IMR-90 (cell line): ENCODE measurements around the gene RNF123. TPM values are rescaled to one million over a fixed set of nuclear protein-coding genes. Genes with fewer than 3 reads are reported as not detected.
"Not testable (repeated sequence)": the region's sequence is repeated elsewhere in the genome, so short reads cannot be mapped to it uniquely, and the experiment has no call there.

Source experiments
- ATAC-seq: fragments of 200-7000 bp; cut with Tn5 transposase; 2 replicates; pipeline ENCODE4 v1.9.1; 2020; ENCODE audit warnings: low read depth, mild to moderate bottlenecking, moderate library complexity
- BruUV-seq: library from RNA; stranded (reverse); fragments of 400-500 nt; replicated peaks from 2 replicates; lab custom pipeline; 2021; lab: Mats Ljungman, UMichigan
- CTCF ChIA-PET: fragments of 300-600 bp; formaldehyde crosslinking; extraction: SDS; loops from one replicate; lab custom pipeline; 2021; ENCODE audit warnings: antibody characterized with exemption; lab: Yijun Ruan, JAX
- POLR2A ChIA-PET: fragments of 300-600 bp; sonication (Branson Sonifier 250); formaldehyde crosslinking; loops from one replicate; lab custom pipeline; 2022; ENCODE audit warnings: antibody characterized with exemption; ENCODE audit not compliant: unreplicated experiment; lab: Charles Lee
- DNase-seq: peaks from one replicate; pipeline ENCODE4 v3.0.0; 2013
- H2AFZ ChIP-seq: replicated peaks from 2 replicates; pipeline ENCODE3; 2013; ENCODE audit warnings: low read length, mild to moderate bottlenecking; ENCODE audit not compliant: poor library complexity
- H2AK5ac ChIP-seq: 2 replicates; pipeline ENCODE4 v1.6.1; 2013; ENCODE audit warnings: low read depth, low read length, inconsistent platforms
- H2AK9ac ChIP-seq: replicated peaks from 2 replicates; pipeline ENCODE3; 2013; ENCODE audit warnings: mild to moderate bottlenecking, low read depth, low read length, moderate library complexity; ENCODE audit not compliant: poor library complexity
- H2BK120ac ChIP-seq: 2 replicates; pipeline ENCODE4 v1.6.1; 2013; ENCODE audit warnings: low read depth, low read length, inconsistent platforms
- H2BK15ac ChIP-seq: 3 replicates; pipeline ENCODE4 v1.6.1; 2013; ENCODE audit warnings: low read depth, low read length, inconsistent platforms
- H2BK20ac ChIP-seq: 2 replicates; pipeline ENCODE4 v1.6.1; 2013; ENCODE audit warnings: low read depth, mild to moderate bottlenecking, inconsistent platforms, low read length, moderate library complexity
- H2BK5ac ChIP-seq: 2 replicates; pipeline ENCODE4 v1.6.1; 2013; ENCODE audit warnings: mild to moderate bottlenecking, low read depth, low read length, inconsistent platforms; ENCODE audit not compliant: poor library complexity, severe bottlenecking
- H3K14ac ChIP-seq: replicated peaks from 2 replicates; pipeline ENCODE4 v1.6.1; 2013; ENCODE audit warnings: low read depth, low read length, inconsistent platforms
- H3K18ac ChIP-seq: 2 replicates; pipeline ENCODE4 v1.6.1; 2013; ENCODE audit warnings: low read depth, low read length, control low read depth
- H3K23ac ChIP-seq: 2 replicates; pipeline ENCODE4 v1.6.1; 2013; ENCODE audit warnings: low read depth, low read length, inconsistent platforms
- H3K27ac ChIP-seq: 2 replicates; pipeline ENCODE4 v1.5.1; 2013; ENCODE audit warnings: mild to moderate bottlenecking, control low read depth, low read length; ENCODE audit not compliant: insufficient read depth
- H3K27me3 ChIP-seq: 2 replicates; pipeline ENCODE4 v1.6.1; 2013; ENCODE audit warnings: low read length; ENCODE audit not compliant: control insufficient read depth, insufficient read depth
- H3K36me3 ChIP-seq: 2 replicates; pipeline ENCODE4 v1.6.1; 2013; ENCODE audit warnings: low read length, mixed read lengths; ENCODE audit not compliant: control insufficient read depth, insufficient read depth
- H3K4ac ChIP-seq: 2 replicates; pipeline ENCODE4 v1.6.1; 2013; ENCODE audit warnings: low read depth, low read length, inconsistent platforms
- H3K4me1 ChIP-seq: 2 replicates; pipeline ENCODE4 v1.6.1; 2013; ENCODE audit warnings: low read length, mixed read lengths; ENCODE audit not compliant: control insufficient read depth, insufficient read depth
- H3K4me2 ChIP-seq: 2 replicates; pipeline ENCODE4 v1.6.1; 2013; ENCODE audit warnings: low read depth, mild to moderate bottlenecking, control low read depth, low read length, moderate library complexity
- H3K4me3 ChIP-seq: 2 replicates; pipeline ENCODE4 v1.5.1; 2013; ENCODE audit warnings: low read depth, mild to moderate bottlenecking, control low read depth, low read length, moderate library complexity; ENCODE audit not compliant: insufficient read depth
- H3K56ac ChIP-seq: 2 replicates; pipeline ENCODE4 v1.6.1; 2013; ENCODE audit warnings: low read length, inconsistent platforms; ENCODE audit not compliant: insufficient read depth; ENCODE audit errors: extremely low read depth
- H3K79me1 ChIP-seq, 2 experiments: 2 replicates each; pipeline ENCODE4 v1.6.1; 2013; ENCODE audit warnings: low read length in 2 of 2, inconsistent platforms in 1 of 2, low read depth in 1 of 2
- H3K9ac ChIP-seq: 2 replicates; pipeline ENCODE4 v1.6.1; 2013; ENCODE audit warnings: low read depth, low read length, control low read depth
- H3K9me1 ChIP-seq: 2 replicates; pipeline ENCODE4 v1.6.1; 2013; ENCODE audit warnings: low read length, inconsistent platforms; ENCODE audit not compliant: insufficient read depth
- H3K9me3 ChIP-seq: 2 replicates; pipeline ENCODE4 v1.6.1; 2013; ENCODE audit warnings: low read length; ENCODE audit not compliant: control insufficient read depth, insufficient read depth
- H4K20me1 ChIP-seq: 2 replicates; pipeline ENCODE4 v1.6.1; 2013; ENCODE audit warnings: low read length, inconsistent platforms; ENCODE audit not compliant: insufficient read depth
- H4K5ac ChIP-seq: 2 replicates; pipeline ENCODE4 v1.6.1; 2013; ENCODE audit warnings: mild to moderate bottlenecking, low read depth, low read length, control low read depth
- H4K8ac ChIP-seq, 2 experiments: 2 replicates each; pipeline ENCODE4 v1.6.1; 2013; ENCODE audit warnings: low read depth in 2 of 2, low read length in 2 of 2, control low read depth in 1 of 2, inconsistent platforms in 1 of 2
- H4K91ac ChIP-seq: 2 replicates; pipeline ENCODE4 v1.6.1; 2013; ENCODE audit warnings: low read depth, low read length, inconsistent platforms; ENCODE audit not compliant: insufficient read depth
- WGBS, 2 experiments: methylation state at CpG; one replicate each; pipeline versions ENCODE4 v1.1.5 to v1.1.7; 2013; ENCODE audit warnings: missing lambda C conversion rate in 2 of 2; ENCODE audit not compliant: insufficient read length in 1 of 2; ENCODE audit errors: extremely low coverage in 2 of 2; 5-methylcytosine and 5-hydroxymethylcytosine counted together
- dilution Hi-C: fragments of 300-500 bp; cut with HindIII; formaldehyde crosslinking; loops from one replicate; pipeline ENCODE4 v1.14.3; 2018; ENCODE audit warnings: low sequenced_read_pairs; ENCODE audit not compliant: unreplicated experiment
- in situ Hi-C: fragments of 300-500 bp; cut with MboI; formaldehyde crosslinking; loops from 3 replicates; pipeline ENCODE4 v1.14.3; 2019; ENCODE audit warnings: low sequenced_read_pairs, inconsistent platforms, mixed read lengths
- intact Hi-C: fragments of 100-400 bp; cut with micrococcal nuclease; formaldehyde crosslinking; loops from 2 replicates; pipeline ENCODE4 v1.10.0; 2022
- polyA plus RNA-seq, 3 experiments: library from polyadenylated mRNA; depleted of rRNA; stranded (reverse); fragments of >200 nt; gene quantifications; 2 replicates each; pipeline ENCODE4 v1.2.3, GENCODE V29; 2012; ENCODE audit warnings: low replicate concordance in 1 of 3
- total RNA-seq: library from RNA; depleted of rRNA; stranded (reverse); fragments of >200 nt; gene quantifications from 2 replicates; pipeline ENCODE4 v1.2.3, GENCODE V29; 2012

RNF123 gene
- total and polyA plus RNA-seq, 2 of the 4 experiments (the other 2 are of a cell fraction) = 13.4 to 37.7 TPM

DNA sequence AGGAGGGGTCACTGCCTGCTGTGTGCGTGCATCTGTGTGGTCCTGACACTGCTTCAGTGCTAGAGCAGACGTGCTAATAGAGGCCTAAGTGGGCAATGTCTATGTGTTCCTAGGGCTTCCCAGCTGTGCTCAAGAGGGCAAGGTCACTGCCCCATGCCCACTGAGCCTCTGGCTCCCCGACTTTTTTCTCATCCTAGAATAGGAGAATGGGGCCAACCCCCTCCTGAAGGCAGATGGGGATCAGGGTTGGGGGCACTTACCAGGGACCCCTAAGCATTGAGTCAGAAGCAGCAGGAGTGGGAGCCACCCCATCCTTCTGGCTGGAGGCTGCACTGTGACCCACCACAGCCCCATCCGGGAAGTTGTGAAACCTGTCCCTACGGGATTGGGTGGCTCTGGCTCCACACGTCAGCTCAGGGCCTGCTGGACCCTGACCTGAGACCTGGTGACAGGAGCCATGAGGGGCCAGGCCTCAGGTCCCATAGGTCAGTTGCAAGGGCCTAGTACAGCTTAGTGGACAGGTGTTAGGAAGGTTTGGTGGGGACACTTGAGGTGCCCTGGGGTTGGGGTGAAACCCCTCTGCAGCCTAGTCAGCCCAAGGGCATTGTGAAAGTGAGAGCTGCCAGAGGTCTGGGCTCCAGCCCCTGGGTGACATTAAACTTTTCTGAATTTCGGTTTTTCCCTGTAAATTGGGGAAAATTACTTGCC lies 865 bp upstream of the RNF123 start:
- intact Hi-C loops, H2BK120ac ChIP-seq, ATAC-seq, H2BK20ac ChIP-seq, POLR2A ChIA-PET, H3K27me3 ChIP-seq, H3K56ac ChIP-seq, H3K27ac ChIP-seq, H2BK15ac ChIP-seq, H3K23ac ChIP-seq, H3K9me3 ChIP-seq, H2AFZ ChIP-seq, H3K4me1 ChIP-seq, BruUV-seq, H3K14ac ChIP-seq, H3K36me3 ChIP-seq, H3K9me1 ChIP-seq, in situ Hi-C loops, H2AK5ac ChIP-seq, H2BK5ac ChIP-seq, CTCF ChIA-PET, H3K18ac ChIP-seq, dilution Hi-C loops, H4K20me1 ChIP-seq, DNase-seq, H3K4me3 ChIP-seq, H4K91ac ChIP-seq: not testable (repeated sequence)
- WGBS, 2 experiments = 100% methylated on average over 1 of the region's 7 CpGs; no CpG with 5 or more reads in 1 of the 2 experiments
- peak overlapping the region; percentile 77; the same call in 1 of the 2 replicates for H3K4me2 ChIP-seq
- H3K4ac ChIP-seq = peak overlapping the region; percentile 89
- peak overlapping the region; percentile 92 for H4K5ac ChIP-seq
- H2AK9ac ChIP-seq = peak overlapping the region; percentile 42
- 0 out of 2 replicates have a peak overlapping the region, but pooled peaks have one; percentile 89 for H3K9ac ChIP-seq
- H3K79me1 ChIP-seq = peaks cover 0 to 24% of the 10 kb centered on the region in 2 experiments; a peak in 2 of 4 replicates
- H4K8ac ChIP-seq = peak overlapping the region; percentile 96 to 98

DNA sequence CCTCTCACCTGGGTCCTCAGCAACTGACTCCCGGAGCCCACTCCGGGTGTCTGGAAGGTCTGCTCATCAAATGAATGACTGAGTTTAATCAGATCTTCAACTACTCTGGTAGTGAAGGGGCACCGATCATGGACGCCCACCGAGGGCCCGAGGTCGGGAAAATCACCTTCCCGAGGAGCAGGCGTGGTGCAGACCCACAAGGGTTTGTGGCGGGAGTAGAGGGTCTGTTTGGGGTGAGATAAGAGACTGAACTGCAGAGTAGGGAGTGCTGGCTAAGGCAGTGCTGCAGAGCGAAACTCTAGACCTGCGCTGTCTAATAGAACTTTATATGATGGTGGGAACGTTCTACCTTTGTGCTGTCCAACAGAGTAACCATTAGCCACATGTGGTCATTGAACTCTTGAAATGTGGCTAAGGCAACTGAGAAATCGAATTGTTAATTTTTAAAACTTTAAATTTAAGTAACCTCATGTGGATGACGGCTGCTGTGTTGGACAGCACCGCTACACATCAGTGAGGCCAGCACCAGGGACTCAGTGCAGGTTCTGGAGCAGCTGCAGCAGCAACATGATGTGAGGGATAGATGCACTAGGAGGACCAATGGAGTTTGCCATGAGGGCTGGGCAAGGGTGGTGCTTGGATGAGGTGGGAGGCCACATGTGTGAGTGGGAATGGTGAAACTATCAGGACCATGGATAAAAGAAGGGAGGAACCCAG lies 709 bp downstream of the RNF123 start:
- intact Hi-C loops, DNase-seq, H3K9me1 ChIP-seq: not testable (repeated sequence)

More for the DNA sequence above, 709 bp downstream of the RNF123 start:
- H3K18ac ChIP-seq, H2AK9ac ChIP-seq, H3K4ac ChIP-seq, CTCF ChIA-PET, H3K56ac ChIP-seq, H3K36me3 ChIP-seq, H4K91ac ChIP-seq, H2BK120ac ChIP-seq, H3K4me1 ChIP-seq, H4K5ac ChIP-seq, ATAC-seq, BruUV-seq, H3K27me3 ChIP-seq, H2BK5ac ChIP-seq, dilution Hi-C loops, in situ Hi-C loops, POLR2A ChIA-PET, H3K14ac ChIP-seq, H2BK15ac ChIP-seq, H3K9me3 ChIP-seq, H4K20me1 ChIP-seq, H2BK20ac ChIP-seq: not testable (repeated sequence)
- H3K4me2 ChIP-seq = peak overlapping the region; percentile 80
- H3K4me3 ChIP-seq = peak overlapping the region; percentile 79
- H3K79me1 ChIP-seq = peaks cover 6 to 36% of the 10 kb centered on the region in 2 experiments
- peak overlapping the region; percentile 67; the same call in 1 of the 2 replicates for H3K23ac ChIP-seq
- peak overlapping the region; percentile 93 for H2AFZ ChIP-seq
- peak overlapping the region; percentile 76; the same call in 1 of the 2 replicates for H3K27ac ChIP-seq
- 10% methylated on average over 7 of the region's 16 CpGs; no CpG with 5 or more reads in 1 of the 2 experiments for WGBS, 2 experiments
- peak overlapping the region; percentile 35 to 96; a peak in 2 of 4 replicates for H4K8ac ChIP-seq
- H2AK5ac ChIP-seq = peak overlapping the region; percentile 12; the same call in 1 of the 2 replicates
- H3K9ac ChIP-seq = peak overlapping the region; percentile 89
